Iris pigment epithelial cell (primary cell): Measurements from ENCODE around the gene SLAMF9.

Experiments used
- DNase-seq: peaks from one replicate; pipeline ENCODE4 v3.0.0-alpha.2; 2011; ENCODE audit warnings: low read depth

The SLAMF9 gene

DNA sequence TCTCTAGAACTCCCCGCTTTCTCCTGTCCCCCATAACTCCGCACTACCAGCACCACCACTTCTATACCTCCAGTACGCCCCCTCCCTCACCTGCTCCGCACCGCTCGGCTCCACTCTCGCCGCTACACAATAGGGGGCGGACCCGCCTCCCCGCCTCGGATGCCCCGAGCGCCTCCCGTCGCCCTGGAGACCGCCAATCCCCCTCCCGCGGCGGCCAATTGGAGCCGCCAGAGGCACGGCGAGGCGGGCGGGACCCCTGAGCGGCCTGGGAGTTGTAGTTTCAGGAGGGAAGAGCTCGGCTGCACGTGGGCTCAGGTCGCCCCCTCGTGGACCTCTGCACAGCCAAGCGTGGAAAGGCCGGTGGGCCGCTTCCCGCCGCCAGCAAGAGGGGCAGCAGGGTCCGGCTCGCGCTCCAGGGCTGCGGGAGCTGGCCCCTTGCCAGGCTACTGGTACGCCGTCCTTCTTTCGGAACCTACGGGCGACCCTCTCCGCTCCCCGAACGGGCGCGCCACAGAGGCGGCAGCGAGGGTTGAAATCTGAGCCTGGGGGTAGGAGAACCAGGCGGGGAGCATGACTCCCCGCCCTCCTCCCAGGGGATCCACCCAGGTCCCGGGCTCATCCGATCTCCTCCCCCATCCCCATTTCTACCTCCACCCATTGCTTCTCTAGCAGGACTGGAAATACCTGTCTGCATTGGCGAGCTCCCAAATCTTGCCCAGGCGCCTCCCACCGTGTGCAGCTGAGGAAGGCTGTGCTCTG, 8.4 kb downstream of the SLAMF9 start, which contains the start of gene IGSF9:
IGSF9 (minus strand) TSS at position 131 of the 759 bp plus-strand sequence. CDS start 2,159 bp downstream, outside the sequence.
- DNase-seq, result peak; percentile 59

DNA sequence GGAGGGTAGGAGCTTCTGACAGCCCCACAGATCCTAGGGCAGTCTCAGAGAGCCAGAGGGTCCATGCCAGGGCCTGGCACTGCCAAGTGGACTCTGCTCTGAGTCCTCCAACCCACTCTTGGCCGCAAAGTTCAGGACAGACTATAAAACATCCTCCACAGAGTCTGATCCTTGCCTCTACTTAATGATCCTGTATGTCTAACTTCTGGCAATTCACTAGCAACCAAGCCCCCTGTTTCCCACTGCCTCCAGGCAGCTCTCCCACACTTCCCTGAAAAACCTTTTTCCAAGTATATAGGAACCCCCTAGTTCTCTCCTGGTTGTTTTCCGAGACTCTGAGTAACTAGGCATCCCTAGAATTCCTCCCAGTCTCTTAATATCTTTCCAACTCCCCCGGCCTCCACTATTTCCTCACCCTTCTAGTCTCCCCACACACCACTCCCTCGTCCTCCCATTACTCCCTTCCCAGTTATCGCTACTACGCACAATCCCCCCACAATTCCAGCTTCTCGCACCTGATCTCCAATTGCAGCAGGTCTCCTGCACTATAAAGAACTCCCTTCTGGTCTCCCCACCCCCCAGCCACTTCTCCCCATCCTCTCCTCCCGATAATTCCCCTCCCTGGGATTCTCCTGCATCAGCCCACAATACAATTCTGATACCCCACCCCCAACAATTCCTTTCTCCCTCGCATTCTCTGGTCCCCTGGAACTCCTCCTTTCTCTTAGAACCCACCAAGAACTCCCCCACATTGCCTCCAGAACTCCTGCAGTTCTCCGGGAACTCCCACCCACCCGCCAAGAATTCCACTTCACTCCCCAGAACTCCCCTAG, 9.2 kb downstream of the SLAMF9 start:
- no peak for DNase-seq

DNA sequence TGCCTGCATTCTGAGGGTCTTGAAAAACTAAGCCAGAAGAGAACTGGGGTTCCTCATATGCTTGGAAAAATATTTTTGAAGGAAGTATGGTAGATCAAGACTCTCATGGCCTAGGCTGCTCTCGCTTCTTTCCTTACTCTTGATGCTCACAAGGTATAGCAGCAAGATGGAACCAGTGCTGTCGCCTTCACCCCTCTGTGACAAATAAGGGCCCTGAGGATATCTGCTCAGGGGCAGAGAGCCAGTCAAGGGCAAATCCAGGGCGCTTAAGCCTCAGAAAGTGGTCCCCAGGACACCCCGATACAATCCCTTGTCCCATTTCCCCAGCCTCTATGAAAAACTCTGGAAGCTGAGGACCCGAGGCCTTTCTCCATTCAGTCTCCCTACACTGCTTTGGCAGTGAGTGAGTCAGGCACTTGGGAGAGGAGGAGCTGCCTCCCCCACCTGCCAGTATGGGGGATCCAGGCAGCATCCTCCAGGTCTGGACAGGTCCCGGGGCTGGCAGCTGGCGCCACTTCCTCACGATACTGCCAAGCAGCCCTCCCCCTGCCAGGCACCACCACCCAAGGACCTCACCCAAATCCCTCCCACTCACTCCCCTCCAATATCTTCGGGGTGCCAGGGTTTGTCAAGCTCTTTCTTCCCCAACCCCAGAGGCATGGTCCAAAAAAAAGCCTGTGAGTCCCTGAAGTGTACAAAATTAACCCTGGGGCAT, 10.0 kb downstream of the SLAMF9 start:
- DNase-seq, result no peak

GRCh38 chr1:159943278-159943640, 10.8 kb downstream of the SLAMF9 start:
- DNase-seq, result no peak

DNA sequence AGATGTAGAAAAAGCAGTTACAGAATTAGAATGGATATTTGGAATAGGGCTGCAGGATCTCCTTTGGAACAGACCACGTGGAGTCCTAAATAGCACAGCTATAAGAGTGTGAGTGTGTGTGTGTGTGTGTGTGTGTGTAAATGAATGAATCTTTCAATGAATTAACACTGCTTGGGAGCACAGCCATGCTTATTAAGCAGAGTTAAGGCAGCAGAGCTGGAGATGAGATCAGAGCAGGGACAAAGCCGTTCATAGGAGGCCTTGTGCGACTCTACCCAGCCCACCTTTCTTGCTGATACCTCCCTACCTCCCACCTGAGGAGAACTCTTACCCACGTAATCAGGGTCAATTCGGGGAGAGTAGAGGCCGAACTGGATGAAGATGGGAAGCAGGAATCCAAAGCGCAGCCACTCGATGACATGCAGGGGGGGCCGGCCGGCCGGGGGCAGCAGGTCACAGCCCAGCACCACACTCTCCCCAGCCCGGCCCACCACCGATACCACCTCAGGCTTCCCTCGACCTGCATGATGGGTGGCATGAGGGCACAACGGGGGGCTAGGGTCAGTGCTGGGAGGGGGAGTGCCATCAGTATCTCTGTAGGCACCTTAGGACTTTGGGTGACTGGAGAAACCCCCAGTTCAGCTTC, 11.3 kb downstream of the SLAMF9 start:
- no peak for DNase-seq

DNA sequence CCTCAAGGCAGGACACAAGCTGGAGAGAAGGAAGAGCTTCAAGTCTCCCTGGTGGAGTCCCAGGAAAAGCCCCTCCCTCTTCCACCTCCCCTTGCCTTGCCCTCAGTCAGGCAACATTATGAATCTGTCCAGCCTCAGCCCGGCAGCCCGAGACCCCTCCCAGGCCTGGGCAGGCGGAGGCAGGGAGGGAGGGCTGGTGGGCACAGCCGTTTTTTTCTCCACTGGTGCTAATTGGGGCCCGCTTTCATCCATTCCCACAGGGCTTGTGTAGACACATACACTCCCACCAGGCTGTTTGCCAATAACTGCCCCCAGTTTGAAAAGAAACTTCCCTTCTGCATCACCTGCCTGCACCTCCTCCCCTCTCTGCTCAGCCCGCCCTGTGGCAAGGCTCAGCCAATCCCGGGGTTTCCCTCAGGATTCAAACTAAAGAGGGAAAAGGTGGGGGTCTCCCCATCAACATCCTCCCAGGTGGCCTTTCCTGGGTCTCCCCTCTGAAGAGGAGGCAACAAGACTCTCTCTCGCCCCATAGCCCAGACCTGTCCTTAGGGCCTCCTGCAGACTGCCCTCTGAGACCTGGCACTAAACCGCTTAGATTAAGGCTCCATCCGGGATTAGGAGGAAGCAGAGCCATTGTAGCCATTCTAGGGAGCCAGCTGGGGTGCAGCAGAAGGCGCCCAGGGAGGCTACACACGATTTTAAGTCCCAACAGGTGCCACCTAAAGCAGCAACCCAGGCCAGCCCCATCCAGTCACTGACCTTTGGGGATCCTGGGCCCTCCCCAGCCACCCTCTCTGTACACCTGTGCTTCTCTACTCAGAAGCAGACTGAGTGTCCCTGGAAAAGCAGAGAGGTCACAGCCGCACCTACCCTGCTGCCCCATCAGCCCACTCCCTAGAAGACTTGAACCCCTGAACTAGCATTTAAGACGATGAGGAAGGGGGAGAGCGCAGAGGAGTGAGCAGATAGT, 12.2 kb downstream of the SLAMF9 start:
- no peak for DNase-seq

DNA sequence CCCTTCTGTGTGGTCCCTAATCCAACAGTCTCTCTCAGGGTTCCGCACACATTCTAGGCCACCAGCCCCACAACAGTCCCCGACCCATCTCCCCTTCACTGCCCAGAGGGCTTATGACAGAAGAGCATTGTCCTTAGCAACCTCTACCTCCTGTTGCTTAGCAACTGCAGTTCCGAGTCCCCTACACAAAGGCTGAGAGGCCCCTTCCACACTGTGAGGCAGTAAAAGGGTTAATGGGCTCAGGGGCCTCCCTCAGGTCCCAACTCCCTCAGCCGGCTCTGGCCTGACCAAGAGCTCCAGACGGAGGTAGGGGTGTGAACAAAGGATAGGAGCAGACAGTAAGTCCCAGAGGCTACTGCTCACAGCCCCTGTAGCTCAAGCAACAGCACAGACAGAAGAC, 12.9 kb downstream of the SLAMF9 start:
- no peak for DNase-seq

DNA sequence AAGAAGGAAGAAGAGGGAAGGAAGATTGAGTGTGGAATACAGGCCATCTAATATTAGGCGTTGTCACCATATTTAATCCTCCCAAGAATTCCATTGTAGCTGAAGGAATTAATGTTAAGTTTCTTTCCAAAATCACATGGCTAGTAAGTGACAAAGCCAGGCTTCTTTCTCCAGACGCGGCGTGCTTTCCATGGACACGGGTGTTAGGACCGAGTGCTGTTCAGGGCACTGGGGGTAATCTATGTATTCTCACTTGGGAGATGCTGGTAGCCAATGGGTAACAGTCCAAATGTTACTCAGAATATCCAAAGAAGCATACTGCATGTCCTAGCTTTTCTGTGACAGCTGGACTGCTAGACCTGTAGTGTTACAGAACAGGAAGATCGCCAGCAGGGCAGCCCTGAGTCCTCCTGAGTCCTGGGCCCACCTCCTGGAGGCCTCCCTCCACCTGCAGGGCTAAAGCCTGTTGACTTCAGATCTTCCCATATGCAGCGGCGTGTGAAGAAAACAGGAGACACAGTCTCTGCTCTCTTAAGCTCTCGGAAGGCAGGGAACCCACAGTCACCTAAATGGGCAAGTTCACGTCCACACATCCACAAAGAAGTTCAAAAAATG, 13.9 kb downstream of the SLAMF9 start:
- DNase-seq, result no peak

GRCh38 chr1:159939678-159940002, 14.4 kb downstream of the SLAMF9 start:
- DNase-seq, result no peak

DNA sequence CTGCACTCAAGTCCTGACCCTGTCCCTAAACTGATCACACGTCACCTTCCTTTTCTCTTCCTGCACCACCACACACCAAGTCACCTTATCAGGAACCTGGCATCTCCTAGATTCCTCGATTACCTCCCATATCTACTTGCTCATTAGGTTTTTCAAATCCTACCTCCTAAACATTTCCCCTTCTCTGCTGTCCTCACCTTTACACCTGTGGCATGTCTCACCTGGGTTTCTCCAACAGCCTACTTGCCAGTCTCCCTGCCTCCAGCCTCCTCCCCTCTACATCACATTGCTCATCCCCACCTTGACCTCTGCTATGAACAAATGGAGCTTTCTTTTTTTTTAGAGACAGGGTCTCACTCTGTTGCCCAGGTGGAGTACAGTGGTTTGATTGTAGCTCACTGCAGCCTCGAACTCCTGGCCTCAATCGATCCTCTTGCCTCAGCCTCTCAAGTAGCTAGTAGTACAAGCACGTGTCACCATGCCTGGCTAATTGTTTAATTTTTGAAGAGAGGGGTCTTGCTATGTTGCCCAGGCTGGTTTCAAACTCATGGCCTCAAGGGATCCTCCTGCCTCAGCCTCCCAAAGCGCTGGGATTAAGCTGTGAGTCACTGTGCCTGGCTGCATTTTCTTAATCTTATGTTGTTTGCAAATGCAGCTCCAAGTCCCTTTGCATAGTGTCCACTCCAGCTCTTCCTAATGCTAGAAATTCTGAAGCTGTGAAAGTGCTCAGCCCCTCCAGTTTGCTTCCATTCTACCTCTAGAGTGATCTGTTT, 14.9 kb downstream of the SLAMF9 start:
- no peak for DNase-seq

DNA sequence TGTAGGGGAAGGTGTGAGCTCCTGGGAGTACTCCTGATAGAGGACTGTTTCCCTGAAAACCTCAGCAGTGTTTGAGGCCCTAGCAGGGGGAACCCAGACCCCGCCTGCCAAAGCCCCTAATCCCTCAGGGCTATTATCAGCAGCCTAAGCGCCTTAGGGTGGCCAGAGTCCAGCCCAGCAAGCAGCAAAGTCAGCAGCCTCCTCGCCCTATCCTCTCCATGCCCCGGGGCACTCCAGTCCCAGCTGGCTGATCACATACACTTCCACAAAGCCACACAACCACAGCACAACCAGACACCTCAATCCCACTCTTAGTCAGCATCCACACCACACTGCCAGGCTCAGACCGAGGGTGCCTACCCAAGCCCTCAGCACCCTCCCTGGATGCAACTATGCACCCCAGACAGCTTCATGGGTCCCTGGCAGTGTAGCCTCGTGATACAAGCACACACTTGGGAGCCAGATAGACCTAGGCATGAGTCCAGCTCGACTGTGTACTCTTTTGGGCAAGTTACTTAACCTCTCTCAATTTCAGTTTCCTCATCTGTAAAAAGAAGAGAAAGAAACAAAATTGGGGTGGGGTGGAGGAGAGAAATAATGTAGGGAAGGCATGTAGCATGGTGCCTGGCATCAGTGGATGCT, 15.7 kb downstream of the SLAMF9 start:
- no peak for DNase-seq

GRCh38 chr1:159937054-159937750, 16.8 kb downstream of the SLAMF9 start:
- DNase-seq, result no peak

DNA sequence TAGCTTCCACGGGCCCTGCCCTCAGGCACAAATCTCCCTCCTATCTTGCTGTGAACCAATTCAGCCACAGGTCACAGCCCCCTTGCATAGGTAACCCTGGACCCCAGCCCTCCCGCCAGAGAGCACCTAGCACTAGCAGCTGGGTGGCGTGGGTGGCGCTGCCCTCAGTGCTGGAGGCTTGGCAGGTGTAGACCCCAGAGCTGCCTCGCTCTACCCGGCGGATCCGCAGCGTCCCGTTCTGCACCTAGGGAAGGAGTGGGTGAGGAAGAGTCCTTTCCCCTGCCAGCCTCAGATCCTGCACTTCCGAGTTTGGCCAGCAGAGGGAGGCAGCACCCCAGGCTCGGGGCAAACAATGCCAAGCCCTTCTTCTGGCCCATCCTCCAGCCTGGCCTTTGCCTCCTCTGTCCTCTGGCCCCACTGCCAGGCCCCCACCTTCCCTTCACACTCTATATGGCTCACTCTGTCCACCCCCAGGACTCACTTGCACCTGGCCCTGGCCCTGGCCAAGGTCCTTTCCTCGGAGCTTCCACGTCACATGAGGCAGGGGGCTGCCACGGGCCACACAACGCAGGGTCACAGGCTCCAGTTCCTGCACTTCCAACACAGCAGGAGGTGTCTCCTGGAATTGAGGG, 17.6 kb downstream of the SLAMF9 start:
- DNase-seq, result peak; percentile 16

- DNase-seq, result no peak
Measured at GRCh38 chr1:159935719-159936272, 18.2 kb downstream of the SLAMF9 start.

GRCh38 chr1:159935305-159935704, 18.7 kb downstream of the SLAMF9 start:
- no peak for DNase-seq

DNA sequence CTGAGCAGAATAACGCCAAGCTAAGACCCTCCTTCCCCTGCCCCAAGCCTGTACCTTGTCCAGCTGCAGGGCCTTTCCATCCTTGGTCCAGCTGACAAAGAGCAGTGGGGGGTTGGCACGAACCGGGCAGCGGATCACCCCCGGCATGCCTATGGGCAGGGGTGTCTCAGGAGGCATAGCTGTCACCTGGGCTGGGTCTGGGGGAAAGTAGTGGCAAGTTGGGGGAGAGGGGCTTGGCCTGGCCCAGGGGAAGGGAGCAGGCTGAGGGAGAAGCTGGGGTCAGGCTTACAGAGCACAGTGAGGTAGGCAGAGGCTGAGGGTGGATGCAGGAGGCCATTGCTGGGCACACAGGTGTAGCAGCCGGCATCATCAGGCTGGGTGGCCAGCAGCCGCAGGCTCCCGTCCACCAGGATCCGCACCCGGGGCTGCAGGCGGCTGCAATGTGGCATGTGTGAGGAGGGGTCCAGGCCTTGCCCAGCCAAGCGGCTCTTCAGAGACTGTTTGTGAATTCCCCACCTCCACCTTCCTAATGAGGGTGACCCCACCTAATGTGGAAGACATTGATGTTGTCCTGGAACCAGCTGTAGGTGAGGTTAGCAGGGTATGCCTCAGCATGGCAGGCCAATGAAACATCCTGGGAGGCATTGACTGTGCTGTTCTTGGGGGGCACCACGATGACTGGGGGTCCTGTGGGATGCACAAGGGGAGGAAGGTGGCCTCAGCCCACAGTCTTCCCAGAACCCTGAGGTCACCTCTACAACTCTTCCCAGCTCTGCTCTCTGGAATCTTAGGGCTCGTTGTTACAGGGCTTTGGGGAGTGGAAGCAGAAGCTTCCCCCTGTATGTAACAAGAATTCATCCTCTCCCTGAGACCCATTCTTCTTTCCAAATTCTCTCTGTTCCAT, 19.6 kb downstream of the SLAMF9 start:
- DNase-seq, result no peak

DNA sequence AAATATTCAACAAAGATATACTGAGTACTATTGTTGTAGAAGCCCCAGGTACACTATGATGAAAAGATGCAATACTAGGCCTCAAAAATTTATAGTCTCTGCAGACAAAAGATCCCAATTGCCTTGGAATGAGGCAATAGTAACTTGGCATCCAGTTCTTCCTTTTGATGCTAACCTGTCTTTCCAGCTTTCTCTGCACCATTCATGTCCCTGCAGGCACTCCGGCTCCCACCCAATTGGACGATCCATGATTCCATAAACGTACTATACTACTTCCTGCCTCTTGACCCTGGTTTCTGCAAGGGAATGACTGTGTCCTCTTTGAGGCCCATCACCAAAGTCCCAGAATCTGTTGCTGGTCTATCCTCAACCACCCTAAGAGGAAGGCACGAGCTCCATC, 20.7 kb downstream of the SLAMF9 start:
- no peak for DNase-seq
